Fibroblast of mammary gland (primary cell): ENCODE results near the gene CIBAR2.

Source experiments
- DNase-seq: peaks from one replicate; pipeline ENCODE4 v3.0.0-alpha.2; 2010; ENCODE audit warnings: low read depth
- H3K4me3 ChIP-seq: 2 replicates; pipeline ENCODE4 v1.5.1; 2011; ENCODE audit warnings: low read depth, mild to moderate bottlenecking, low read length, moderate library complexity; ENCODE audit not compliant: control insufficient read depth
- CTCF ChIP-seq: conservative IDR thresholded peaks from 2 replicates; pipeline ENCODE4 v1.5.1; 2011; ENCODE audit warnings: low read depth, low read length, inconsistent platforms; ENCODE audit not compliant: control insufficient read depth, insufficient read depth

The CIBAR2 gene

GRCh38 chr16:85112364-85112763 lies at the start of gene CIBAR2:
Gene CIBAR2 (minus strand): TSS chr16:85112472. CDS start chr16:85112352, 120 bp downstream.
- no peak for DNase-seq
- no peak within 1 kb of the TSS for H3K4me3 ChIP-seq
- TF ChIP-seq CTCF: no peak

GRCh38 chr16:85159179-85159980 lies 47.1 kb upstream of the CIBAR2 start:
- no peak for DNase-seq
- no peak for TF ChIP-seq CTCF

GRCh38 chr16:85158743-85159178 lies 46.5 kb upstream of the CIBAR2 start:
- no peak for DNase-seq
- H3K4me3 ChIP-seq: no peak overlapping the region
- no peak for TF ChIP-seq CTCF

More at GRCh38 chr16:85159179-85159980, 47.1 kb upstream of the CIBAR2 start:
- no peak overlapping the region for H3K4me3 ChIP-seq

GRCh38 chr16:85157813-85158742 lies 45.8 kb upstream of the CIBAR2 start:
- no peak for TF ChIP-seq CTCF
- H3K4me3 ChIP-seq: no peak overlapping the region
- DNase-seq: no peak

- no peak overlapping the region for H3K4me3 ChIP-seq
- TF ChIP-seq CTCF: no peak
- DNase-seq: no peak
These were observed 45.1 kb upstream of the CIBAR2 start for GRCh38 chr16:85157372-85157771.

GRCh38 chr16:85156869-85157268 lies 44.6 kb upstream of the CIBAR2 start:
- TF ChIP-seq CTCF: no peak
- DNase-seq: no peak
- H3K4me3 ChIP-seq: no peak overlapping the region
